ENCODE results near the gene RERE. TPM values are rescaled to one million over a fixed set of nuclear protein-coding genes. Genes with fewer than 3 reads are reported as not detected.

RERE gene
- polyA plus RNA-seq, 6 donors from 2014 or later, result 10.7 to 50.1 (median 22.3) TPM

DNA sequence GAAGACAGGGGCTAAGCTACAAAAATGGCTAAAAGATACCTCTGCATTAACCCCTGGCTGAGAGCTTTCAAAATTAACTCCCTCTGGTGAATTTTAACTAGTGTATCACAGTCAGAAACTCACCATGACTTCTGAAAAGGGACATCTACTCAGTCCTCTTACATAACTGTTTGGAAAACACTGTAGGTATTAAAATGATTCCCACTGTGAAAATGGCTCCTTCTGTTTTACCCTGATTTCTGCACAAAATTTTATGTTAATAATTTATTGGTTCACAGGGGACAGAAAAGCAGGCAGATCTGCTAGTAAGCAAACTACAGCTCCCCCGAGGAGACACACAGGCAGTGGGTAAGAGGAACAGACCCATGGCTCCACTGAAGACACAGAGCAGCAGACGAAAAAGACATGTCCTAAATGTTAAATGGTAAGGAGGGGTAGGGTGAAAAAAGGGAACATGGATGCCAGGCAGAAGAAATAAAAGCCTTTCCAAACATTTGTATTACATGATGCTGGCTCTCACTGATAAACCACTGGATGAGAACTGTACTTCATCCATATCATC is 387.8 kb downstream of the RERE start:
- DNase-seq (no peak), ATAC-seq (ENCODE audit: low read depth in 2 of 2) (no peak)
- Mint-ChIP-seq H3K36me3 (no peaks in the 10 kb centered on the region), H3K27ac (peak overlapping the region in 5 of 6 donors; percentile 16 to 95 (median 86)), H3K4me3 (peak overlapping the region in 7 of 8 donors; percentile 4 to 82 (median 55)), H3K9me3 (no peaks in the 10 kb centered on the region), H3K27me3 (no peaks in the 10 kb centered on the region), H3K4me1 (peaks cover 74 to 92% (median 84%) of the 10 kb centered on the region in 3 donors)

DNA sequence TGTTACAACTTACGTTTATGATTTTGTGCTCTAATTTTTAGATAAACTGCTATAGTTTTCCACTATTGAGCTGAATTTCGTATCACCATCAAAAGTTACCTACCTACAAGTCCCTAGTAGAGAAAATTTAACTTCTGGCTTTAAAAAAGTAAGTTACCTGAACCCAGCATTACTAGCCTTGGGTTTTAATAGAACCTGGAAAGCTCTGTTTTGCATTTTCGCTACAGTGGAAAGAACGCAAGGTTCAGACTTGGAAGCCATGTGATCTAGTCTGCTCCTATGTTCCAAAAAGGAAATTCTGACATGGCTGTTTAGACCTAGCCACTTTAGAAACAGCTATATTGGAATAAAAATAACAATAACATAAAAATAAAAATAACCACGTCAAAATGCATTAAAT is 389.0 kb downstream of the RERE start:
- H3K9me3 Mint-ChIP-seq, result no peaks in the 10 kb centered on the region
- no peak for ATAC-seq (ENCODE audit: low read depth in 2 of 2)
- peak overlapping the region in 4 of 6 donors; percentile 94 to 98 (median 96) for H3K27ac Mint-ChIP-seq
- H3K27me3 Mint-ChIP-seq, result no peaks in the 10 kb centered on the region
- no peaks in the 10 kb centered on the region for H3K36me3 Mint-ChIP-seq
- peaks cover 72 to 87% (median 81%) of the 10 kb centered on the region in 3 donors for H3K4me1 Mint-ChIP-seq
- DNase-seq, result no peak
- H3K4me3 Mint-ChIP-seq, result peak overlapping the region in 7 of 8 donors; percentile 55 to 79 (median 63)

DNA sequence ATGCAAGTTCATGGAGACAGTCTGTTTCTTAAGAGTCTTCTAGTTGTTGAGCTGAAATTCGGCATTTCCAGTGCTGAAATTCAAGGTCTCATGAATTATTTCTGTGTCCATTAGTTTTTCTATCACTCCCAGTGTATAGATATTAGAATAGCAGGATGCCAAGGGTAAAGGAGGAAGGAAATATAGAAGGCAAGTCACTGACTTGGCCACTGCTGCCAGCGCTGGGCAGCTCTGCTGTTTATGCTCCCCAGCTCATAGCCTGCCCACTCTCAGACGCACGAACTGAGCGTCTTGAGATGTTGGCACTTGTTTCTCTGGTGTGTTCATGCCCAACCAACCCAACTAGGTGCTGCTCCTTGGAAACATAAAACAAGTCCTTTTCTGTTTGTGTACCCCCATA is 389.5 kb downstream of the RERE start:
- H3K9me3 Mint-ChIP-seq, result no peaks in the 10 kb centered on the region
- H3K4me1 Mint-ChIP-seq, result peaks cover 72 to 88% (median 81%) of the 10 kb centered on the region in 3 donors
- peak overlapping the region; percentile 58 to 85 (median 74) for H3K4me3 Mint-ChIP-seq
- no peaks in the 10 kb centered on the region for H3K36me3 Mint-ChIP-seq
- no peak for ATAC-seq (ENCODE audit: low read depth in 2 of 2)
- no peak for DNase-seq
- no peaks in the 10 kb centered on the region for H3K27me3 Mint-ChIP-seq
- H3K27ac Mint-ChIP-seq, result peak overlapping the region in 5 of 6 donors; percentile 94 to 99 (median 98)

DNA sequence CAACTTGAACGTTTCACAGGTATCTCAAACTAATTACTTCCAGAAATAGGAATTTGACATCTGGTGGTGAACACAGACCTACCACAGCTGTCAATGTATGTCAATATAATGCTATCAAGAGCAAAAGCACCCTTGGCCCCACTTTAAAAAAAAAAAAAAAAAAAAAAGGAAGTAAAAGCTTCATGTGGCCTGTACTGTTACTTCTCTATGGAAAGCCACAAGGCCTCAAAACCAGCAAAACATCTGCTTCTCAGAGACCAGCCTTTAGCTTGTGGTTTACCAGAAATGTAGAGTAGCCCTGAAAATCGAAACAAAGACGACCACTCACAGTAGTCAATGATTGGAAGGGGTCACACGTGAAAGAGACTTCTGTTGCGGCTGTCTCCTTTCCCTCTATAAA is 389.9 kb downstream of the RERE start:
- Mint-ChIP-seq H3K9me3 (no peaks in the 10 kb centered on the region), H3K4me3 (peak overlapping the region; percentile 58 to 89 (median 77)), H3K4me1 (peaks cover 71 to 86% (median 81%) of the 10 kb centered on the region in 3 donors), H3K27me3 (no peaks in the 10 kb centered on the region), H3K36me3 (no peaks in the 10 kb centered on the region), H3K27ac (peak overlapping the region in 5 of 6 donors; percentile 95 to 99 (median 98))
- DNase-seq, result peak; percentile 85
- ATAC-seq (ENCODE audit: low read depth in 2 of 2), result peak; percentile 69 to 76

DNA sequence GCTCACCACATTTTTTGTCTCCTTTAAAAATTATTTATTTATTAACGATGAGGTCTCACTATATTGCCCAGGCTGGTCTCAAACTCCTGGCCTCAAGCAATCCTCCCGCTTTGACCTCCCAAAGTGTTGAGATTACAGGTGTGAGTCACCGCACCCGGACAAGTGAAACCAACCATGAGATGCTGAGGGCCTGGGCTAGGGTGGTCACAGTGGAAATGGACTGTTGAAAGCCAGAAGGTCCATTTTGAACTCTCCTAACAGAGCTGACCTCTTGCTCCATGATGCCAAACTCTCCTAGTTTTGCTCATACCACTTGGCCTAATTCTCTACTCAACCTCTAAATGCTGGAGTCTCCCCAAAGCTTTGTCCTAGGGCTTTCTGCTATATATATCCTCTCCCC is 390.4 kb downstream of the RERE start:
- DNase-seq (no peak), ATAC-seq (ENCODE audit: low read depth in 2 of 2) (no peak)
- Mint-ChIP-seq H3K9me3 (no peaks in the 10 kb centered on the region), H3K27me3 (no peaks in the 10 kb centered on the region), H3K27ac (peak overlapping the region in 5 of 6 donors; percentile 95 to 99 (median 98)), H3K4me1 (peaks cover 66 to 81% (median 77%) of the 10 kb centered on the region in 3 donors), H3K36me3 (no peaks in the 10 kb centered on the region), H3K4me3 (peak overlapping the region; percentile 52 to 89 (median 76))

DNA sequence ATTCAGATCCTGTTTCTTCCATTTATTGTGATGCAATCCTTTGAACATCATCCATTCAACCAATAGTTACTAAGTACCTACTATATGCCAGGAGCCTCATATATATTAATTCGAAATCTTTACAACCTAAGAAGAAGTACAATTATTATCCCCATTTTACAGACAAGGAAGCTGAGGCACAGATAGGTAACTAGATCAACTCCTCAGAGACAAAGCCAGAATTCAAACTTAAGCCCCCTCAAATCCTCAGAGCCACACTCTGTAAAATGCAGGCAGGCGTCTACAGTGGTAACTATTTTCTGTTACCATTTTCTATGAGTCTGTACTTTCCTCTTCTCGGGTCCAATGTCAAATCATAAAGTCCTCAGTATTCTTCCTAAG is 391.7 kb downstream of the RERE start:
- Mint-ChIP-seq H3K36me3 (no peaks in the 10 kb centered on the region), H3K27me3 (no peaks in the 10 kb centered on the region), H3K4me3 (peak overlapping the region in 6 of 8 donors; percentile 58 to 98 (median 94)), H3K9me3 (no peaks in the 10 kb centered on the region), H3K4me1 (peaks cover 56 to 68% (median 65%) of the 10 kb centered on the region in 3 donors), H3K27ac (peak overlapping the region in 5 of 6 donors; percentile 41 to 100 (median 98))
- ATAC-seq (ENCODE audit: low read depth in 2 of 2) (no peak), DNase-seq (no peak)

DNA sequence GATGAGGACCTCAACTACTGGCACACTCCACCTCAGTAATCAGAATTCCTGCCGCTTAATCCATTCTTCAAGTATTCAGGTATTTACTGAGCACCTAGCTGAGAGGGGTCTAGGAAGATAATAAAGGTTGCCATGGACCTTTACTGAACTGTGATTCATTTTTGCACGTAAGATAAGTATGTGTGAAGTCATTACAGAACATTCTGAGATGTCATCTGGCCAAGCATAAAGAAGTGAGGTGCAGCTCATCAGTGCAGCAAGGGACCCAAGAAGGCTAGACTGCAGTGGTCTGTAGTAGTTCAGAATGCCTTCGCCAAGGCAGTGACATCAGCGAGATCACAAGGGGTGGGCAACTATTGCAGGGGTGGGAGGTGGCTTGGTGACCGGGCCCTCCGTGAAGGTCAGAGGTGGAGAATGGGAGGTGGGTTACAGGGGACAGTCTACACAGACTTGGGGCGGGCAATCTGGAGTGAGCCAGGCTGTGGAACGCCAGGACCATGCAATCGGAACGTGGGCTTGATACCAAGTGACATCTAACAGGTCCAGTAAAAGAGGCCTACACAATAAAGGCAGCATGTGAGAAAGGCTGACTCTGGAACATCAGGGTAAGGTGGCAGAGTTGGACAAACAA is 392.2 kb downstream of the RERE start:
- peaks cover 51 to 63% (median 60%) of the 10 kb centered on the region in 3 donors for H3K4me1 Mint-ChIP-seq
- H3K4me3 Mint-ChIP-seq, result peak overlapping the region in 7 of 8 donors; percentile 48 to 98 (median 94)

DNA sequence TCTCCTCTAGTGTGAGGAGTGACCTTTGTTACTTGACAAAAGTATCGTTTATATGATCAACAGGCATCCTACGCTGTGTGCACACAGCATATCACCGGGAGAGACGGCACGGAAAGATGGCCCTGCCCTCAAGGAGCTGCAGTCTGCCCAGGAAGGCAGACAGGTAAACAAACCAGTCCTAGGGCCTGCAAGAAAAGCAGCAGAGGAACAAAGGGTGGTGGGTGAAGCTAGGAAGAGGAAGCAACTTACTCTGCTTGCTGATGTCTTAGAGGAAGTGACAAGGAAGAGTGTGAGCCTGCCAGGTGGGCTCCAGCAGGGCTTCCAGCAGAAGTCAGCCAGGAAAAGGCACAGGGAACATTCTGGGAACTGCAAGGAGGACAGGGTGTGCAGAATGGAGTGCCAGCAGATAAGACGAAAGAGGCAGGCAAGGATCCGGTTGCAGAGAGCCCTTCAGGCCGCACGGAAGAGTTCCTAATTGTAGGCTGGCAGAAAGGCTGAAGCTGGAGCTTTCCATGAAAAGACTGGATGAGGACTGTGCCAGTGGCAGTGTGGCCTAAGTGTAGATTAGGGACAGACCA is 392.8 kb downstream of the RERE start:
- Mint-ChIP-seq H3K4me3 (peak overlapping the region in 7 of 8 donors; percentile 87 to 98 (median 95)), H3K4me1 (peaks cover 47 to 58% (median 55%) of the 10 kb centered on the region in 3 donors), H3K27ac (peak overlapping the region in 5 of 6 donors; percentile 96 to 100 (median 98)), H3K9me3 (no peaks in the 10 kb centered on the region), H3K36me3 (no peaks in the 10 kb centered on the region), H3K27me3 (no peaks in the 10 kb centered on the region)
- peak; percentile 76 for DNase-seq
- peak; percentile 37 to 71 for ATAC-seq (ENCODE audit: low read depth in 2 of 2)

More for the DNA sequence above, 392.2 kb downstream of the RERE start:
- Mint-ChIP-seq H3K27ac (peak overlapping the region in 5 of 6 donors; percentile 96 to 100 (median 98)), H3K27me3 (no peaks in the 10 kb centered on the region), H3K9me3 (no peaks in the 10 kb centered on the region), H3K36me3 (no peaks in the 10 kb centered on the region)
- DNase-seq, result no peak
- no peak for ATAC-seq (ENCODE audit: low read depth in 2 of 2)

DNA sequence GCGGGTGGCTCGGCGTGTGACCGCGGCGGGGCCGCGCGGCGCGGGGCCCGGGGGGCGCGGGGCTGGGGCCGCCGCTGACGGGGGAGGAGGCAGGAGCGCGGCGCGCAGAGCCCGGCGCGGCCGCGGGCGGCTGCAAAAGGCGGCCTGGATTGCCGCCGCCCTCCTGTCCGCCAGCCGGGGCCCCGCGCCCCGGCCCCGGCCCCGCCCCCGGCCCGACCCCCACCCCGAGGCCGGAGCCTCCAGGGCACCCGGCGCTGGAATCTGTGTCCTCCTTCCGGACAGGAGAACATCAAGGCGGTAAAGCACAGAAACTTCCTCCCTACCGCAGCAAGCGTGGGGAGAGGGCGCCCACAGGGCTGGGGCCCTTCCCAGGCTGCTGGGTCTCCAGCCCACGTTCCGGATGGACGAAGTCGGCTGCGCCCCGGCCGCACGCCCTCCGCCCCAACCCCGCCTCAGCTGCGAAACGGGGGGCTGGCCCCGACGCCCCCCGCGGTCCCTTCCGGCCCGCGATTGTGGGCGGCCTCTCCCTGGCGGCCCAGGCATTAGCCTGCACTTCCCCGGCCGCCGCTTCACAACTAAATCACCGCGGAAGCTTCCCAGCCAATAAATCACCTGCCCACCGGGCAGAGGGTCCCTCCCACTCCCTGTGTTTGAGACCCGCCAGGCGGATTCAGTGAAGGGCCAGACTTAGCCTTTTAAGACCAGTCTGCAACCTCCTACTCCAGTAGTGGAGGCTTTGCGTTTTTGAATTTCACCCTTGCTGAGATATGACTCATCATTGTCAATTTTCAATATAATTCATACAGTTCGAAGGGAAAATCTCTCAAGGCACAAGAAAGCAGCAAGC is 393.5 kb downstream of the RERE start:
- H3K9me3 Mint-ChIP-seq, result no peaks in the 10 kb centered on the region
- peak overlapping the region in 7 of 8 donors; percentile 87 to 98 (median 95) for H3K4me3 Mint-ChIP-seq
- peak; percentile 62 for DNase-seq
- ATAC-seq (ENCODE audit: low read depth in 2 of 2), result peak; percentile 35 to 40
- H3K27ac Mint-ChIP-seq, result peak overlapping the region in 5 of 6 donors; percentile 96 to 100 (median 98)
- no peaks in the 10 kb centered on the region for H3K36me3 Mint-ChIP-seq
- H3K27me3 Mint-ChIP-seq, result no peaks in the 10 kb centered on the region
- peaks cover 40 to 51% (median 48%) of the 10 kb centered on the region in 3 donors for H3K4me1 Mint-ChIP-seq

DNA sequence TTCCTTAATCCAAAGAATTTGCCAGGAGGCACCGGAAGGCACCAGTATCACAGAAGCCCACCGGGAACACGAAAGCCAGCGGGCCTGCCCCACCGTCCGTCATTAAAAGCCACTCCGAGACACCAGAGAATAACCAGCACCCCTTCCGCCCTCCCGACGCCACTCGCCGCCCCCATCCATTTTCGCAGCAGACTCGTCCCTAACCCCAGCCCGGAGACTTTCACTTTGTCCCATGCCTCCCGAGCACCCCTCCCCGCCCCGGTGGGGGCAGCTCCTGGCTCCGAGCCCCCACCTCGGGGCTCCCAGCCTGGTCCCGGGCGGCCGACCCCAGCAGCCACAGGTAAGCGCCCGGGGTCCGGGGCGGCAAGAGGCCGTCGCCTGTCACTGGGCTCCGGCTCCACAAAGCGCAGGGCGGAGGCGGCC is 394.2 kb downstream of the RERE start:
- no peaks in the 10 kb centered on the region for H3K9me3 Mint-ChIP-seq

DNA sequence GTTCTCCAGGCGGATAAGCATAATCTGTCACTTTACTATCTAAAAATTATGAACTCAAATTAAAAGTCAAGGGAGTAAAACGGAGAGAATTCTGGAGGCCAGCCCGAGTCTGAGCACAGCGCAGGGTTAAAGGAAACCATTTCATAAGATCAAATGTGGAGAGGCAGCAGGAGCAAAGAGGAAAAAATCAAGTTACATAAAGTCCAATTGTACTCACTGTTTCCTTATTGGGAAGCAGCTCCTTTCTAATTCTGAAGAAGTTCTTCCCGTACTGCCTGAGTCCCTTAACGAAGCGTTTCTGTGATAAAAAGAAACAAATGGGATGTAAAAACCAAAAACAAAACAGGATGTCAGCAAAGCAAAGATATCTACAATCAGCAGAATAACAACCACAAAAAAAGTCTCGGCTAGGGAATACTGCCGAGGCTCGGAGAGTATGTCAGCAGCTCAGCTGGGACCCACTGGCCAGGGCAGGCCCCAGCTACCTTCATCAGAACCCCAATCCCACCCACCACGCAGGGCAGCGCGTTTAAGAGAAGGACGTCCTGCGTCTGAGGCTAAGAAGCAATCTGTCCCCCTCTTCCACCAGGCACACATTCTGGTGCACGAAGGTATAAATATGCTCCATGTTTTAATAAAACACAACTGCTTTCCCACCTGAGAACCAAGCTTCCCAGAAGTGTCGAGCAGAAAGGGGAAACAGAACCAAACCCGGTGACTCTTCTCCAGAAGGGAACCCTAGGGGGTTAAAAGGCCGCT is 394.8 kb downstream of the RERE start:
- DNase-seq (no peak), ATAC-seq (ENCODE audit: low read depth in 2 of 2) (no peak)
- H3K27me3 Mint-ChIP-seq, result no peaks in the 10 kb centered on the region
- no peak overlapping the region for H3K4me3 Mint-ChIP-seq
- H3K27ac Mint-ChIP-seq, result no peak overlapping the region
- H3K4me1 Mint-ChIP-seq, result peaks cover 38 to 47% (median 47%) of the 10 kb centered on the region in 3 donors
- no peaks in the 10 kb centered on the region for H3K9me3 Mint-ChIP-seq
- H3K36me3 Mint-ChIP-seq, result peaks cover 8 to 9% of the 10 kb centered on the region in 2 donors

More for the DNA sequence above, 394.2 kb downstream of the RERE start:
- ATAC-seq (ENCODE audit: low read depth in 2 of 2), result peak; percentile 5 to 7
- peaks cover 2 to 3% of the 10 kb centered on the region in 2 donors for H3K36me3 Mint-ChIP-seq
- H3K27ac Mint-ChIP-seq, result no peak overlapping the region
- no peak for DNase-seq
- peaks cover 38 to 47% (median 47%) of the 10 kb centered on the region in 3 donors for H3K4me1 Mint-ChIP-seq
- H3K4me3 Mint-ChIP-seq, result no peak overlapping the region
- H3K27me3 Mint-ChIP-seq, result no peaks in the 10 kb centered on the region

DNA sequence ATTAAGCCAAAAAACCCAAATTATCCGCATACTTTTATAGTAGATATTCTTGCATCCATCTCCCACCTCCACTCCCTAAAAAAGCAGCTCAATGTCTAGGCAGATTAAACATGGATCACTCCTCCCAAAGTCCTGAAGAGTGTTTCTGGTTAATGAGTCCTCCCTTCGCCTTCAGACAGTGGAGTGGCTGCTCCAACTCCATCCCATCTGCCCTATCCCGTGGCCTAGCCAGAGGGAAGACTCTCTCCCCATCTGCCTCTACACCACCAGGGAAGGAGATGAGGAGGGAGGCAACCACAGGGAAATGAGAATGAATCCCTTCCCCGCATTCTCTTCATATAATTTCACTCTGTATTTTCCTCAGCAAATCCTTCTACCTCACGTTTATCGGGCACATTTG is 395.7 kb downstream of the RERE start:
- Mint-ChIP-seq H3K27me3 (no peaks in the 10 kb centered on the region), H3K4me1 (peaks cover 37 to 44% (median 42%) of the 10 kb centered on the region in 3 donors), H3K9me3 (no peaks in the 10 kb centered on the region), H3K36me3 (peaks cover 8 to 11% of the 10 kb centered on the region in 2 donors), H3K4me3 (no peak overlapping the region), H3K27ac (no peak overlapping the region)
- ATAC-seq (ENCODE audit: low read depth in 2 of 2), result no peak
- no peak for DNase-seq

All from naive B cell (primary cell).